Right renal pelvis (tissue), 4 donors: ENCODE data around the gene F8. TPM values are rescaled to one million over a fixed set of nuclear protein-coding genes. Genes with fewer than 3 reads are reported as not detected.
"Not testable (repeated sequence)": the region's sequence is repeated elsewhere in the genome, so short reads cannot be mapped to it uniquely, and the experiment has no call there.

Source experiments
- DNase-seq, 4 donors: peaks; one replicate each; pipeline ENCODE4 v3.0.0-alpha.2; 2013; ENCODE audit warnings: low read depth in 4 of 4, low spot score in 3 of 4, missing footprints in 1 of 4
- polyA plus RNA-seq, 4 donors: library from polyadenylated mRNA; unstranded; fragments of 120-200 nt; gene quantifications; one replicate each; pipeline ENCODE4 v1.2.1, GENCODE V29; 2013; ENCODE audit not compliant: insufficient read length in 4 of 4

Gene F8
- polyA plus RNA-seq, 4 donors = 13.9 to 18.7 (median 16.0) TPM

- no peak for DNase-seq
These were observed 202.7 kb downstream of the F8 start for GRCh38 chrX:154819771-154820341.

GRCh38 chrX:154818916-154819770 lies 203.4 kb downstream of the F8 start:
- no peak for DNase-seq

- not testable (repeated sequence) for DNase-seq
These were observed 205.4 kb downstream of the F8 start for GRCh38 chrX:154817048-154817618.

GRCh38 chrX:154816326-154816898 lies 206.1 kb downstream of the F8 start:
- DNase-seq = not testable (repeated sequence)

DNA sequence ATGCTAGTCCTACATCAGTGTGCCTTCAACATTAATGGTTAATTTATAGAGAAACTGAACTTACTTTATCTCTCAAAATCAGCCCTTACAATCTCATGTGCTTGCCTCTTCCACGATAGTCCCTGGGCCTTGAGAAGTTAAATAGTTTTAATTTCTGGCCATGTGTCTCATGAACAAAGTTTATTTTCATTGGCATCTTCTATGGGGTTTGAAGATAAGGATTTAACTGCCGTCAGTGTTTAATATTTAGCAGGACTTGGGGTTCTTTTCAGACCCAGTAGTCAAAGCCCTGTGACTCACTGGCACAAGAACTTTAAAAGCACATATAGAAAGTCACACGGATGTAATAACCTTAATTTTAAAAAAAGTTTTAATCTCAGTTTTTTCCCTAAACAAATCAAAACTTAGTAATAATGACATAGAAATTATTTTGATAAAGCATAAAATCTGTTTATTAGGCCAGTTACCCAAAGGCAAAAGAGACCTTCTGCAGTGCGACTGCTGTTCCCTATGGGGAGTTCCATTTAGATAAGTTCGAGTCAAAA lies 207.2 kb downstream of the F8 start:
- no peak for DNase-seq

DNA sequence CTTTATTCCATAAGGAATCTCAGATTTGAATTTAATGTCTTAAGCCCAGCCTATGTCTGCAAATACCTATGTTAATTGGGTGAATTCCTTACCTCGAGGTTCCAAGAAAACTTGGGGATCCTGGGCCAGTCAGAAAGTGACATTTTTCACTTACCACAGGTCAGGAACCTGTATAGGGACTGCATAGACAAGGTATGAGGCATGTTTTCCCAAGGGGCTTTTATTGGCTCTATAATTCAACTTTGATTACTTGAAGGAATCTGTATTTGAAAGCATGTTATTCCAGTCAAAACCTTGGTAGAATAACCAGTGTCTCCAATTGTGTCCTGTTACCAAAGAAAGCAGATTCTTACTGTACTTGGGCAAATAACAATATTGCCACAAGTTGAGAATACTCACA lies 208.7 kb downstream of the F8 start:
- DNase-seq = no peak

GRCh38 chrX:154812341-154813101 lies 210.0 kb downstream of the F8 start:
- no peak for DNase-seq

DNA sequence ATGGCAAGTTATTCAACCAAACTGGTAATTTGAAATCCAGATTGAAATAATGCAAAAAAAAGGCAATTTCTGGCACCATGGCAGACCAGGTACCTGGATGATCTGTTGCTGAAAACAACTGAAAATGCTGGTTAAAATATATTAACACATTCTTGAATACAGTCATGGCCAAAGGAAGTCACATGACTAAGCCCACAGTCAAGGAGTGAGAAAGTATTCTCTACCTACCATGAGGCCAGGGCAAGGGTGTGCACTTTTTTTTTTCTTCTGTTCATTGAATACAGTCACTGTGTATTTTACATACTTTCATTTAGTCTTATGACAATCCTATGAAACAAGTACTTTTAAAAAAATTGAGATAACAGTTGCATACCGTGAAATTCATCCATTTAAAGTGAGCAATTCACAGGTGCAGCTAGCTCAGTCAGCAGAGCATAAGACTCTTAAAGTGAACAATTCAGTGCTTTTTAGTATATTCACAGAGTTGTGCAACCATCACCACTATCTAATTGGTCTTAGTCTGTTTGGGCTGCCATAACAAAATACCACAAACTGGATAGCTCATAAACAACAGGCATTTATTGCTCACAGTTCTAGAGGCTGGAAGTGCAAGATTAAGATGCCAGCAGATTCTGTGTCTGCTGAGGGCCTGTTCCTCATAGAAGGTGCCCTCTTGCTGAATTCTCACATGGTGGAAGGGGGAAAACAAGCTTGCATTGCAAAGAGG lies 212.4 kb downstream of the F8 start:
- DNase-seq = no peak

GRCh38 chrX:154806837-154807501 lies 215.6 kb downstream of the F8 start:
- no peak for DNase-seq

DNA sequence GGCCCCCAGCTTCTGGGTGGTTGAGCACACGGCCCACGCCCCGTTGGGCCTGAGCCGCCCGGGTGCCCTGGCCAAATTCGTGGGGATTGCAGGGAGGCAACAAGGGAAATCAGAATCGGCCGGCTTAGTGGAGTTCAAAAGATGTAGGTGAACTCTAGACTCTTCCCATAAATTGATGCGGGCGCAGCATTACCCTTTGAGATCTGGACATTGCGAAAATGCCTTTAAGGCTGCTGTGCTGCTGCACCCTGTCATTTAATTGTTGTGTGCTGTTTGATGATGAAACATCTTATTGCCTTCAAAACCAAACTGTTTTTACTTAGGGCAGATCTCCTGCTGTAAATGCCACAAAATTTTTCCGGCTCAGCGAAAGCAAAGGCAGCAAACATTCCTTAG lies 216.8 kb downstream of the F8 start:
- DNase-seq = no peak

DNA sequence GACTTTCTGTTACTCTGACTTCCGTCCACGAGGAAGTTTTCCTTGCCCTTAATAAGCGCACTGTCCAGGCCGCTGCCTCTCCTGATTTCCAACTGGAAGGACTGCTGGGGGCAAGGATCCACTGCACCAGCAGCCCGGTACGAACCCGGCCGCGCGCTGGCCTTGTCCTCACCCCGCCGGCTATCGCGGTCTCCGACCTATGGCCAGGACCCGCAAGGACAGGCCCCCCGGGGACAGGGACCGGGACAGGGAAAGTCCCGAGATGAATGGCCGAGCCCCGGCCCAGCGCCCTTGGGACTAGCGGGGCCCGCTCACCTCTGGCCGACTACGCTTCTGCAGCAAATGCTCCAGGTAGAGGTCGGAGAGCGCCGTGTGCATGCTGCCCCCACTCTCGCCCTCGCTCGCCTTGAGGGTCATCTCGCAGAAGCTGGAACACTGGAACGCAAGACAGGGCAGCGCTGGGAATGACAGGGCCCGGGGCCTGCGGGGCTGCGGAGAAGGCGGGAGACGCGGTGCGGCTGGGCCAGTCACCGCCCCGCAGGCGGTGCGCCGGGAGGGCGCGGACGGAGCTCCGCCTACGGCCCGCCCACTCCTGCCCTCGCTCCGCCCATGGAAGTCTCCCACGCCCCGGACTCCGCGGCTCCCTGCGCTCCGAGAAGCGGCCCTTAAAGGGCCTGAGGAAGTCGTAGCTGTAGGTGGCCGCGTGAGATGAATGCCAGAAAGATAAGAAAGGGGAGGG lies 217.4 kb downstream of the F8 start, which contains the start of gene MPP1:
Gene MPP1 (minus strand): TSS at position 529 of the 739 bp plus-strand sequence. CDS start 112 bp downstream, at position 417.
- peak; percentile 46 to 65 (median 48) for DNase-seq

DNA sequence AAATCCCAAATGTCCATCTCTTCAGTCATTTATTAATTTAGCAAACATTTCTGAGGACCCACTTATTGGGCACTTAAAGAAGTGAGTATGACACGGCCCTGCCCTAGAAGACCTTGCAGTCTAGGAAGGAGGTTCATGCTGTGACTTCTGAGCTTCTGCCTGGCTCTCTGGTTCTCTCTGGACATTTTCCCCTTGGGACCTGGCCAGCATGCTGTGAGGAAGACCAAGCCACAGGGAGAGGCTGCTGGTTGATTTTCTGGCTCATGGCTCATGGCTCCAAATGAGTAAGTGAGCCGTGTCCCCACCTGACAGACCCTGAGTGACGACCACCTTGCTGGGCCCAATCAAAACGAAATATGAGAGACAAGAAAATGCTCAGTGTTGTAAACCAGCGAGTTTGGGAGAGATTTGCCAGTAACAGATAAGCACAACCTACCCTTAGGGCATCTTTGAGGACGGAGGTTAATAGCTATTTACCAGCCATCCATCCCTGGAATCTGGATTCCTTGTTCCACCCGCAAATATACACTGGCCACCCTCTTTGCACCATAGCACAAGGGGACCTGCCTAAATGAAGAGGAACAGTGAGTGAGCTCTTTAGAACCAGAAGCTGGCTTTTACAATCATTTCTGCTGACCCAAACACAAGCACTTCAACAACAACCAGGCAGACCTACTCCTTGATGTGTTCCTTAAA lies 218.1 kb downstream of the F8 start:
- DNase-seq = no peak

DNA sequence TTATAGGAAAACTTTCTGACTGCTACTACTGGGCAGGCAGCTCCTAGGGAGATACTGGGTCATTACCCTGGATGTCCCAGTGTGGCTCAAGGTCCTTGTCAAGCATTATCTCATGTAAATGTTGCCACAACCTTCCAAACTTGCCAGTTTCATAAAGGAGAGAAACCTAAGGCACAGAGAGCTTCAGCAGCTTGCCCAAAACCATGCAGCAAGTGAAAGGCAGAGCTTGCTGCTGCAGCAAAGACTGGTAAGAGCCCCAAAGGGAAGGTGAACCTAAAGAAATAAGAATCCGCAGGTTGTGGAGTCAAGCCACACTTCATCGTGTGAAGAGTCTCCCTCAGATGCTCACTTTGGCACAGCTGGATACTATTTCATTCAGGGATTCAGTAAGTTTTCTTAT lies 219.6 kb downstream of the F8 start:
- no peak for DNase-seq

DNA sequence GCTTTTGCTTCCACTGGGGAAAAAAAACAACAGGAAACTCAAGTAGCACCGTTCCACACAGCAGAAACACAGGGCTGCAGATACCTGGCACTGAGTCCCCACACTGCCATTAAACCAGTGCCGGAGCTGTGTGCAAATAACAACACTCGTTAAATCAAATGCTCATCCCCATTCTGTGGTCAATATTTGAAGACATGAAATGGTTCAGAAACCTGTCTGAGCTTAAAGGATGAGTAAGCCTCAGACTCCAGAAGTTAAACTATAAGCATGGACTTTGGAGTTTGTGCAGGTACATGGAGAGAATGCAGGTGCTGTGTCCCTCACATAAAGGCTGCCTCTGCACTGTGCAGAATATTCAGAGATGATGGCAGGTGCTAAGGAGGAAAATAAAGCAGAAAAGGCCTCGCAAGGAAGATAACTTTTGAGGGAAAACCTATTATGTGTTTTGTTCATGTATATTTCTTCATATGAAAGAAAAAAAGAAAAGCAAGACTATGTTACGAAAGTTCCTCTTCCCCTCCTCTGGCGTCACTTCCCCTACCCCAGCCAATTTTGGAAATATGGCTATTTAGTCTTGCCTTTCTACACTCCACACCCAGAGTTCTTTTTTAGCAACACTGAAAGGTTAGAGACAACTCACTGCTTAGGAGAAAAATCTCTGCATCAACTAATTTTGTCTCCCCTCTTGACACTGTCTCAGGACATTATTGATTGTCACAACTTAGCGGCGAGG lies 221.9 kb downstream of the F8 start:
- DNase-seq = no peak

GRCh38 chrX:154799556-154800348 lies 222.8 kb downstream of the F8 start:
- DNase-seq = no peak

- DNase-seq = no peak
These were observed 225.5 kb downstream of the F8 start for GRCh38 chrX:154797006-154797405.
